Adrenal gland (tissue), 12 donors: ENCODE results near the gene BBOX1. TPM values are rescaled to one million over a fixed set of nuclear protein-coding genes. Genes with fewer than 3 reads are reported as not detected.

Source experiments
- DNase-seq, 7 donors: peaks; one replicate each; pipeline ENCODE4 v3.0.0-alpha.2; 2019 to 2020
- H3K27ac ChIP-seq, 5 donors: fragments of 200-600 bp; sonication (generic) in 4 of 5; 1 replicate in 3 of 5; 2 replicates in 2 of 5; pipeline versions ENCODE4 v1.5.1 to v1.8.0; 2016 to 2020; ENCODE audit warnings: mild to moderate bottlenecking in 1 of 5
- H3K27me3 ChIP-seq: fragments of 200-600 bp; 2 replicates; pipeline ENCODE4 v1.8.0; 2021
- H3K36me3 ChIP-seq, 2 donors: fragments of 200-600 bp; replicated peaks in 1 of 2; 1 replicate in 1 of 2; 2 replicates in 1 of 2; pipeline versions ENCODE4 v1.5.1 to v1.8.0; 2018 to 2022
- H3K4me1 ChIP-seq, 2 donors: fragments of 200-600 bp; replicated peaks in 1 of 2; 1 replicate in 1 of 2; 2 replicates in 1 of 2; pipeline versions ENCODE4 v1.5.1 to v1.8.0; 2018 to 2021
- H3K4me3 ChIP-seq, 4 donors: fragments of 200-600 bp; sonication (generic) in 3 of 4; one replicate each; pipeline ENCODE4 v1.5.1; 2016 to 2018
- H3K9me3 ChIP-seq, 3 donors: fragments of 200-600 bp; sonication (generic) in 1 of 3; replicated peaks in 1 of 3; 1 replicate in 2 of 3; 2 replicates in 1 of 3; pipeline versions ENCODE4 v1.5.1 to v1.8.0; 2016 to 2021
- POLR2A ChIP-seq, 2 donors: fragments of 450-650 bp; IDR thresholded peaks; one replicate each; pipeline ENCODE4 v1.6.1; 2017; ENCODE audit warnings: antibody characterized with exemption in 2 of 2, mild to moderate bottlenecking in 2 of 2, moderate library complexity in 1 of 2
- WGBS, 4 donors: extraction: QIAGEN DNeasy Blood & Tissue Kit in 2 of 4; methylation state at CpG; one replicate each; pipeline versions ENCODE4 v1.1.5 to v1.1.7; 2013 to 2017; 5-methylcytosine and 5-hydroxymethylcytosine counted together
- intact Hi-C, 2 donors: fragments of 100-400 bp; cut with DNase I; formaldehyde crosslinking; loops; one replicate each; pipeline versions ENCODE4 v1.14.1 to v1.15.0; 2022 to 2023
- polyA plus RNA-seq, 3 donors: library from polyadenylated mRNA; stranded (reverse); fragments of 200-250 nt in 2 of 3; fragments of 350-450 nt in 1 of 3; fragmentation: Illumina TruSeq in 1 of 3; extraction: RNeasy Lipid Tissue Mini Kit (QIAGEN cat#74804) in 1 of 3; gene quantifications; one replicate each; pipeline ENCODE4 v1.2.3, GENCODE V29; 2013 to 2014
- total RNA-seq, 9 donors: library from RNA; depleted of rRNA in 4 of 9; stranded (reverse); fragments of >200 nt in 4 of 9; fragments of 120-200 nt in 1 of 9; fragmentation: NEBNext Ultra II Directional in 1 of 9; extraction: Animal tissue kit (Norgen Biotek cat#: 25700) in 1 of 9; gene quantifications; one replicate each; pipeline versions ENCODE4 v1.1.0 to v1.2.4, GENCODE V29; 2013 to 2023
- TF ChIP-seq, protein P1 (sequence below), 6 experiments: fragments of 450-650 bp in 4 of 6; fragments of 200-600 bp in 2 of 6; sonication (generic) in 1 of 6; IDR thresholded peaks; 1 replicate in 5 of 6; 2 replicates in 1 of 6; pipeline versions ENCODE4 v1.5.1 to v1.8.0; 2016 to 2021; ENCODE audit warnings: antibody characterized with exemption in 6 of 6, mild to moderate bottlenecking in 2 of 6, moderate library complexity in 1 of 6
- donor health status: healthy with polysubstance abuse.
- donor health status: Bipolar disorder and iron deficiency.
- donor health status: DM: yes; HTN: yes; CAD: no.
- donor health status: DM: no; HTN: no; CAD: no.
- donor health status: DM: no; HTN: no; CAD: no.
- donor health status: DM: yes; HTN: yes; CAD: no.

BBOX1 gene
- total and polyA plus RNA-seq, 12 donors, result 0.28 TPM; not detected in 11

DNA sequence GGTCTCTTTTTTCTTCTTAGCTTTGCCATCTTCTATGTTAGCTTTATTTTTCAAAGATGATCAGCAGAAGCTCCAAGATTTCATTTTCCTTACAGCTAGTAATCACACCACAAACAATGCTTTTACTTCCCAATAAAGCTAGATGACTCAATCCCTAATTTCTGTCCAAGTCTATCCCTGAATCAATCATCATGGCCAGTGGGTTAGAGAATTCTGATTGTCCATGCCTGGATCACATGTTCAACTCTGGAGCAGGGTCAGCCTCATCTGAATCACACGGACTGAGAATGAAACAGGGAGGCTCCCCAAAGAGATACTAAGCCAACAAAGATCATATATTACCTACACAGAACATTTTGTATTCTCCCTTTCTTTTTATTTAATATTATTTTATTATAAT is 79.6 kb downstream of the BBOX1 start:
- intact Hi-C loops, result no loop called here
- 45 to 63% (median 58%) methylated on average over 1 of the region's 1 CpG for WGBS, 4 donors
- no peak for DNase-seq
- no peak overlapping the region for H3K27ac ChIP-seq
- H3K27me3 ChIP-seq, result no peaks in the 10 kb centered on the region
- H3K4me3 ChIP-seq, result no peak overlapping the region
- no peaks in the 10 kb centered on the region for H3K9me3 ChIP-seq
- no peaks in the 10 kb centered on the region for H3K4me1 ChIP-seq
- TF ChIP-seq POLR2A (IDR thresholded peaks at IDR 0.05), result no peak
- TF ChIP-seq, protein P1, sequence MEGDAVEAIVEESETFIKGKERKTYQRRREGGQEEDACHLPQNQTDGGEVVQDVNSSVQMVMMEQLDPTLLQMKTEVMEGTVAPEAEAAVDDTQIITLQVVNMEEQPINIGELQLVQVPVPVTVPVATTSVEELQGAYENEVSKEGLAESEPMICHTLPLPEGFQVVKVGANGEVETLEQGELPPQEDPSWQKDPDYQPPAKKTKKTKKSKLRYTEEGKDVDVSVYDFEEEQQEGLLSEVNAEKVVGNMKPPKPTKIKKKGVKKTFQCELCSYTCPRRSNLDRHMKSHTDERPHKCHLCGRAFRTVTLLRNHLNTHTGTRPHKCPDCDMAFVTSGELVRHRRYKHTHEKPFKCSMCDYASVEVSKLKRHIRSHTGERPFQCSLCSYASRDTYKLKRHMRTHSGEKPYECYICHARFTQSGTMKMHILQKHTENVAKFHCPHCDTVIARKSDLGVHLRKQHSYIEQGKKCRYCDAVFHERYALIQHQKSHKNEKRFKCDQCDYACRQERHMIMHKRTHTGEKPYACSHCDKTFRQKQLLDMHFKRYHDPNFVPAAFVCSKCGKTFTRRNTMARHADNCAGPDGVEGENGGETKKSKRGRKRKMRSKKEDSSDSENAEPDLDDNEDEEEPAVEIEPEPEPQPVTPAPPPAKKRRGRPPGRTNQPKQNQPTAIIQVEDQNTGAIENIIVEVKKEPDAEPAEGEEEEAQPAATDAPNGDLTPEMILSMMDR (IDR thresholded peaks at IDR 0.05), result no peak
- H3K36me3 ChIP-seq, result no peaks in the 10 kb centered on the region

DNA sequence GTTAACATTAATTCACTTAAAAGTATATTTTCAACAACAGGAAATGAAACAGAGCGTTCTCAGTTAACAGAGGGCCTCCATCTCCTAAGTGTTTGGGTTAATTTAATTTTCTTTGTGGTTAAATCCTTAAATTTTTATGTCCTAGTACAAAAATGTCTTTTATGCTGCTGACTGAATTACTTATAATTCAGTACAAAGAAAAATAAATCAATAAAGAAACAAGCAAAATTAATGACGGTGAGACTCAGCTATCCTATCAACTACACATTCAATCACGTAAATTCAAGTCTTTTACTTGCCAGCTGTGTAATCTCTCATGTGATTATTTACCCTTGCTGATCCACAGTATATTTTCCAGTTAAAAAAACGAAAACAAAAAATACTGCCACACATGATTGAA is 81.4 kb downstream of the BBOX1 start:
- H3K36me3 ChIP-seq, result no peaks in the 10 kb centered on the region
- DNase-seq, result no peak
- no peaks in the 10 kb centered on the region for H3K27me3 ChIP-seq
- 55 to 72% (median 59%) methylated on average over 4 of the region's 4 CpGs for WGBS, 4 donors
- intact Hi-C loops, result no loop called here
- H3K4me1 ChIP-seq, result no peaks in the 10 kb centered on the region
- no peak overlapping the region for H3K27ac ChIP-seq
- H3K4me3 ChIP-seq, result no peak overlapping the region
- no peak for TF ChIP-seq POLR2A (IDR thresholded peaks at IDR 0.05)
- TF ChIP-seq, protein P1 (IDR thresholded peaks at IDR 0.05), result no peak
- no peaks in the 10 kb centered on the region for H3K9me3 ChIP-seq

DNA sequence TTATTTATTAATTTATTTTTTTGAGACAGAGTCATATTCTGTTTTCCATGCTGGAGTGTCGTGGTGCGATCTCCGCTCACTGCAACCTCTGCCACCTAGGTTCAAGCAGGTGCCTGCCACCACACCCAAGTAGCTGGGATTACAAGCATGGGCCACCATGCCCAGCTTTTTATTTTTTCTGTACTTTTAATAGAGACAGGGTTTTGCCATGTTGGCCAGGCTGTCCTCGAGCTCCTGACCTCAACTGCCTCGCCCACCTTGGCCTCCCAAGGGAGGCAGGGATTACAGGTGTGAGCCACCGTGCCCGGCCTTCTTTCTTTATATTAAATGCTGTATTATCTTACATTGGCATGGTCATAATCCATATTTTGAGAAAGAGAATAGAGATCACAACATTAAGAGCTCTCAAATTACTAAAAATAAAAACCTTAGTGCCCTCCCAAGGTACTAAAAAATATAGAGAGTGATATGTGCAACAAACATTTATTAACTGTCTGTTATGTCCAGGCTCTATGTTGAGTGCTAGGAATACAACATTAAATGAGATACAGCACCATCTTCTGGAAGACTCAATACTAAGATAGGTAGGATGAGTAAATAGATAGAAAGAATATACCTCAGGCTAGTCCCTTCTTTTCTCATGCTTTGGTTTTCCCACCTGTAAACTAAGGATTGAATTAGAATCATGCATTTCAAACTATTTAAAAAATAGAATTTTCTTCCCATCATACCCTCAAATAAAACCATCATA is 84.1 kb downstream of the BBOX1 start:
- Histone ChIP-seq H3K27me3 (no peaks in the 10 kb centered on the region), H3K9me3 (no peaks in the 10 kb centered on the region), H3K36me3 (no peaks in the 10 kb centered on the region), H3K27ac (no peak overlapping the region), H3K4me3 (no peak overlapping the region), H3K4me1 (no peaks in the 10 kb centered on the region)
- no peak for DNase-seq
- 78 to 93% (median 84%) methylated on average over 7 of the region's 7 CpGs for WGBS, 4 donors
- intact Hi-C loops, result no loop called here
- TF ChIP-seq, protein P1 (IDR thresholded peaks at IDR 0.05), result peak in 2 of 6 experiments; percentile 16 to 30
- no peak for TF ChIP-seq POLR2A (IDR thresholded peaks at IDR 0.05)

DNA sequence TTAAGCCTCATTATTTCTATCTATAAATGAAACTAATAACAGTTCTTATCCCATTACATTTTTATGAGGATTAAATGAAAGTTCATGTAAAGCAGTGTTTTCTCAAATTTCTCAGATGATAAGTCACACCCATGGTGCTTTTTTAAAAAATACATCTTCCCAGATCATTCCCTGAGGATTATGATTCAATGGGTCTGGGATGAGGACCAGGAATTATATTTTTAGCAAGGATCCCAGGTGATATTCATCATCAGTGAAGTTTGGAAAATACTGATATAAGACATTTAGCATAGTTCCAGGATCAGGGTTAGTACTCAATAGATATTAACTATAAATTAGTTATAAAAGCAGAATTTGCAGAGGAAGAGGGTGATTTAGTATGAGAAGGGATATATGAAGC is 89.1 kb downstream of the BBOX1 start:
- intact Hi-C loops, result no loop called here
- TF ChIP-seq POLR2A (IDR thresholded peaks at IDR 0.05), result no peak
- TF ChIP-seq, protein P1 (IDR thresholded peaks at IDR 0.05), result no peak
- DNase-seq, result no peak
- Histone ChIP-seq H3K27ac (no peak overlapping the region), H3K27me3 (no peaks in the 10 kb centered on the region), H3K4me3 (no peak overlapping the region), H3K36me3 (no peaks in the 10 kb centered on the region), H3K9me3 (no peaks in the 10 kb centered on the region), H3K4me1 (no peaks in the 10 kb centered on the region)
